Measurements from ENCODE around the gene KIF5A. TPM values are rescaled to one million over a fixed set of nuclear protein-coding genes. Genes with fewer than 3 reads are reported as not detected.
"Not testable (repeated sequence)": the region's sequence is repeated elsewhere in the genome, so short reads cannot be mapped to it uniquely, and the experiment has no call there.

Gene KIF5A
- total RNA-seq, 1 experiment from 2014 or later, result 0.05 TPM

DNA sequence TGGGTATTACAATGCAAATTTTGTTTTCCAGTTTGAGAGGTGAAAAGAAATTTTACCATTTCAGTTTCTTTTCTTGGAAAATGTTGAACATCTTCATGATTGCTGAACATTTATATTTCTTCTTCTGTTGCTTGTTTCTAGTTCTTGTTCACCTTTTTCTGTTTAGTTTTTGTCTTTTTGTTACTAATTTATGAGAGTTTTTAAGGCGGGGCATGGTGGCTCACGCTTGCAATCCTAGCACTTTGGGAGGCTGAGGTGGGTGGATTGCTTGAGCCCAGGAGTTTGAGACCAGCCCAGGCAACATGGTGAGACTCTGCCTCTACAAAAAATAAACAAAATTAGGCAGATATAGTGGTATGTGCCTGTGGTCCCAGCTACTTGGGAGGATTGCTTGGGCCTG is 10.7 kb downstream of the KIF5A start:
- ChIA-PET CTCF (no interaction called here), POLR2A (no interaction called here)

GRCh38 chr12:57561117-57561516 is 11.3 kb downstream of the KIF5A start:
- H3K27ac Mint-ChIP-seq (ENCODE audit: unreplicated experiment); H3K4me3 ChIP-seq (ENCODE audit: low read depth, low read length); H3K36me3 ChIP-seq (ENCODE audit: control insufficient read depth, insufficient read depth, low read length); intact Hi-C loops (cut with micrococcal nuclease; ENCODE audit: unreplicated experiment); H3K4me1 Mint-ChIP-seq (ENCODE audit: low read depth, unreplicated experiment); POLR2A ChIA-PET; H3K4me3 Mint-ChIP-seq (ENCODE audit: unreplicated experiment); H3K9me3 Mint-ChIP-seq (ENCODE audit: unreplicated experiment); H3K27me3 ChIP-seq (replicated peaks; ENCODE audit: control insufficient read depth, insufficient read depth, low read length); DNase-seq; H3K9me3 ChIP-seq; BruUV-seq (replicated peaks); H3K36me3 Mint-ChIP-seq (ENCODE audit: insufficient read depth, unreplicated experiment); H3K4me1 ChIP-seq: not testable (repeated sequence)
- peaks cover 18% of the 10 kb centered on the region for H3K27me3 Mint-ChIP-seq (ENCODE audit: insufficient read depth, unreplicated experiment)
- CTCF ChIA-PET, result interaction anchor here (0.6 kb wide), 1 partner anchor 72 kb away, joined by 3 read pairs; the partner anchor contains the start of gene B4GALNT1

More for the DNA sequence above, 10.7 kb downstream of the KIF5A start:
- no peak for TF ChIP-seq CTCF (IDR thresholded peaks at IDR 0.05; ENCODE audit: insufficient read depth in 1 of 2, low read depth in 1 of 2, low read length in 1 of 2, severe bottlenecking in 1 of 2, unreplicated experiment in 1 of 2)
- Histone ChIP-seq H3K4me1 (no peaks in the 10 kb centered on the region), H3K9me3 (no peaks in the 10 kb centered on the region), H3K4me3 (ENCODE audit: low read depth, low read length) (no peak overlapping the region), H3K36me3 (ENCODE audit: control insufficient read depth, insufficient read depth, low read length) (no peaks in the 10 kb centered on the region), H3K27me3 (replicated peaks; ENCODE audit: control insufficient read depth, insufficient read depth, low read length) (no peaks in the 10 kb centered on the region)
- intact Hi-C loops (cut with micrococcal nuclease; ENCODE audit: unreplicated experiment), result no loop called here
- BruUV-seq (replicated peaks), result no TSS peak
- Mint-ChIP-seq H3K4me1 (ENCODE audit: low read depth, unreplicated experiment) (no peaks in the 10 kb centered on the region), H3K27ac (ENCODE audit: unreplicated experiment) (no peak overlapping the region), H3K4me3 (ENCODE audit: unreplicated experiment) (no peak overlapping the region), H3K36me3 (ENCODE audit: insufficient read depth, unreplicated experiment) (no peaks in the 10 kb centered on the region), H3K27me3 (ENCODE audit: insufficient read depth, unreplicated experiment) (peaks cover 18% of the 10 kb centered on the region), H3K9me3 (ENCODE audit: unreplicated experiment) (no peaks in the 10 kb centered on the region)
- no peak for DNase-seq

DNA sequence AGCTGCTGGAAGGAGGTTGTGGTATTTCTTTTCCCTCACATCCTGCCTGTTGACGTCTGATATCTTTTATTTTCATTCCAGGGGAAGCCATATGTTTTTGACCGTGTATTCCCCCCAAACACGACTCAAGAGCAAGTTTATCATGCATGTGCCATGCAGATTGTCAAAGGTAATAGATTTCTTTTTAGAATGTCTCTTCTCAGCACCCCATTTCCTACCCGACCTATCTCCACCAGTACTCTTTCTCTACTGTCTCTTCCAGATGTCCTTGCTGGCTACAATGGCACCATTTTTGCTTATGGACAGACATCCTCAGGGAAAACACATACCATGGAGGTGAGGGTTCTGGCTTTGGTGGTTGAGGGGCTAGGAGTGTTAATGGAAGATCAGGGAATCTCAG is 13.5 kb downstream of the KIF5A start:
- Mint-ChIP-seq H3K4me3 (ENCODE audit: unreplicated experiment) (no peak overlapping the region), H3K36me3 (ENCODE audit: insufficient read depth, unreplicated experiment) (no peaks in the 10 kb centered on the region), H3K9me3 (ENCODE audit: unreplicated experiment) (no peaks in the 10 kb centered on the region), H3K27me3 (ENCODE audit: insufficient read depth, unreplicated experiment) (peaks cover 20% of the 10 kb centered on the region), H3K4me1 (ENCODE audit: low read depth, unreplicated experiment) (no peaks in the 10 kb centered on the region), H3K27ac (ENCODE audit: unreplicated experiment) (no peak overlapping the region)
- Histone ChIP-seq H3K36me3 (ENCODE audit: control insufficient read depth, insufficient read depth, low read length) (no peaks in the 10 kb centered on the region), H3K4me1 (no peaks in the 10 kb centered on the region), H3K27me3 (replicated peaks; ENCODE audit: control insufficient read depth, insufficient read depth, low read length) (no peaks in the 10 kb centered on the region), H3K4me3 (ENCODE audit: low read depth, low read length) (no peak overlapping the region), H3K9me3 (no peaks in the 10 kb centered on the region)
- DNase-seq, result no peak
- CTCF ChIA-PET, result no interaction called here
- BruUV-seq (replicated peaks), result no TSS peak
- intact Hi-C loops (cut with micrococcal nuclease; ENCODE audit: unreplicated experiment), result no loop called here
- TF ChIP-seq CTCF (IDR thresholded peaks at IDR 0.05; ENCODE audit: insufficient read depth in 1 of 2, low read depth in 1 of 2, low read length in 1 of 2, severe bottlenecking in 1 of 2, unreplicated experiment in 1 of 2), result no peak
- POLR2A ChIA-PET, result no interaction called here

- TF ChIP-seq CTCF (IDR thresholded peaks at IDR 0.05; ENCODE audit: insufficient read depth in 1 of 2, low read depth in 1 of 2, low read length in 1 of 2, severe bottlenecking in 1 of 2, unreplicated experiment in 1 of 2), result no peak
- ChIA-PET POLR2A (no interaction called here), CTCF (no interaction called here)
- intact Hi-C loops (cut with micrococcal nuclease; ENCODE audit: unreplicated experiment), result no loop called here
- Histone ChIP-seq H3K9me3 (no peaks in the 10 kb centered on the region), H3K4me3 (ENCODE audit: low read depth, low read length) (no peak overlapping the region), H3K4me1 (no peaks in the 10 kb centered on the region), H3K36me3 (ENCODE audit: control insufficient read depth, insufficient read depth, low read length) (no peaks in the 10 kb centered on the region), H3K27me3 (replicated peaks; ENCODE audit: control insufficient read depth, insufficient read depth, low read length) (no peaks in the 10 kb centered on the region)
- DNase-seq, result no peak
- Mint-ChIP-seq H3K27me3 (ENCODE audit: insufficient read depth, unreplicated experiment) (peaks cover 20% of the 10 kb centered on the region), H3K9me3 (ENCODE audit: unreplicated experiment) (no peaks in the 10 kb centered on the region), H3K36me3 (ENCODE audit: insufficient read depth, unreplicated experiment) (no peaks in the 10 kb centered on the region), H3K4me1 (ENCODE audit: low read depth, unreplicated experiment) (no peaks in the 10 kb centered on the region), H3K4me3 (ENCODE audit: unreplicated experiment) (no peak overlapping the region), H3K27ac (ENCODE audit: unreplicated experiment) (no peak overlapping the region)
- BruUV-seq (replicated peaks), result no TSS peak
These were observed 14.4 kb downstream of the KIF5A start for GRCh38 chr12:57564178-57564740.

Measured in Caco-2 (cell line).